Mesenchymal stem cell (in vitro differentiated cells and primary cell): ENCODE measurements around the gene RO60.
"Not testable (repeated sequence)": the region's sequence is repeated elsewhere in the genome, so short reads cannot be mapped to it uniquely, and the experiment has no call there.

Experiments used
- DNase-seq: peaks from one replicate; pipeline ENCODE4 v3.0.0-alpha.2; 2013
- H2AFZ ChIP-seq: one replicate; pipeline ENCODE4 v1.6.1; 2013; ENCODE audit warnings: low read depth, mild to moderate bottlenecking, control low read depth, inconsistent platforms, low read length, moderate library complexity
- H2AK5ac ChIP-seq: 2 replicates; pipeline ENCODE4 v1.6.1; 2013; ENCODE audit warnings: low read length, moderate library complexity, mild to moderate bottlenecking, inconsistent platforms; ENCODE audit not compliant: severe bottlenecking
- H2BK120ac ChIP-seq: one replicate; pipeline ENCODE4 v1.6.1; 2013; ENCODE audit warnings: low read depth, mild to moderate bottlenecking, inconsistent platforms, low read length, moderate library complexity
- H2BK12ac ChIP-seq, 2 experiments: one replicate each; pipeline ENCODE4 v1.6.1; 2013; ENCODE audit warnings: inconsistent platforms in 2 of 2, low read length in 2 of 2, mild to moderate bottlenecking in 2 of 2, moderate library complexity in 2 of 2, control low read depth in 1 of 2
- H2BK15ac ChIP-seq: one replicate; pipeline ENCODE4 v1.6.1; 2013; ENCODE audit warnings: mild to moderate bottlenecking, low read depth, inconsistent platforms; ENCODE audit not compliant: poor library complexity, severe bottlenecking
- H2BK5ac ChIP-seq: 2 replicates; pipeline ENCODE4 v1.6.1; 2013; ENCODE audit warnings: low read depth, mild to moderate bottlenecking, low read length, control low read depth, inconsistent platforms; ENCODE audit not compliant: poor library complexity, severe bottlenecking
- H3K14ac ChIP-seq, 2 experiments: one replicate each; pipeline ENCODE4 v1.6.1; 2013; ENCODE audit warnings: inconsistent platforms in 2 of 2, low read length in 2 of 2, control low read depth in 1 of 2, mild to moderate bottlenecking in 1 of 2, moderate library complexity in 1 of 2
- H3K18ac ChIP-seq, 2 experiments: one replicate each; pipeline ENCODE4 v1.6.1; 2013; ENCODE audit warnings: inconsistent platforms in 2 of 2, low read length in 2 of 2, control low read depth in 1 of 2, low read depth in 1 of 2, mild to moderate bottlenecking in 1 of 2
- H3K23ac ChIP-seq, 2 experiments: one replicate each; pipeline ENCODE4 v1.6.1; 2013; ENCODE audit warnings: inconsistent platforms in 2 of 2, low read length in 2 of 2, mild to moderate bottlenecking in 2 of 2, moderate library complexity in 2 of 2, control low read depth in 1 of 2
- H3K27ac ChIP-seq: 2 replicates; pipeline ENCODE4 v1.5.1; 2013; ENCODE audit warnings: mild to moderate bottlenecking, moderate library complexity, low read length, control low read depth, inconsistent platforms; ENCODE audit not compliant: poor library complexity, severe bottlenecking
- H3K27me3 ChIP-seq, 2 experiments: 2 replicates each; pipeline versions ENCODE4 v1.6.1 to v1.7.0; 2013; ENCODE audit warnings: low read length in 2 of 2, mild to moderate bottlenecking in 2 of 2, moderate library complexity in 2 of 2, control low read depth in 1 of 2, inconsistent platforms in 1 of 2; ENCODE audit not compliant: control insufficient read depth in 1 of 2, insufficient read depth in 1 of 2
- H3K36me3 ChIP-seq, 2 experiments: 2 replicates each; pipeline versions ENCODE4 v1.6.1 to v1.7.0; 2013; ENCODE audit warnings: low read length in 2 of 2, control low read depth in 1 of 2, inconsistent platforms in 1 of 2, low read depth in 1 of 2, mild to moderate bottlenecking in 1 of 2; ENCODE audit not compliant: insufficient read depth in 2 of 2, control insufficient read depth in 1 of 2
- H3K4ac ChIP-seq, 2 experiments: one replicate each; pipeline ENCODE4 v1.6.1; 2013; ENCODE audit warnings: inconsistent platforms in 2 of 2, low read length in 2 of 2, mild to moderate bottlenecking in 2 of 2, moderate library complexity in 2 of 2, control low read depth in 1 of 2, low read depth in 1 of 2
- H3K4me1 ChIP-seq: 2 replicates; pipeline ENCODE4 v1.6.1; 2013; ENCODE audit warnings: low read depth, low read length, control low read depth; ENCODE audit not compliant: control insufficient read depth, insufficient read depth
- H3K4me2 ChIP-seq: 2 replicates; pipeline ENCODE4 v1.6.1; 2013; ENCODE audit warnings: low read length, mild to moderate bottlenecking, inconsistent platforms; ENCODE audit not compliant: poor library complexity, severe bottlenecking
- H3K4me3 ChIP-seq, 2 experiments: 2 replicates each; pipeline versions ENCODE4 v1.5.1 to v1.7.0; 2013; ENCODE audit warnings: low read length in 2 of 2, mild to moderate bottlenecking in 2 of 2, control low read depth in 1 of 2, low read depth in 1 of 2; ENCODE audit not compliant: insufficient read depth in 1 of 2
- H3K79me1 ChIP-seq: replicated peaks from 2 replicates; pipeline ENCODE4 v1.6.1; 2013; ENCODE audit warnings: mild to moderate bottlenecking, control low read depth, low read length, inconsistent platforms; ENCODE audit not compliant: poor library complexity, severe bottlenecking
- H3K9ac ChIP-seq: 2 replicates; pipeline ENCODE4 v1.7.0; 2013; ENCODE audit warnings: mild to moderate bottlenecking, low read length, moderate library complexity
- H3K9me3 ChIP-seq: 2 replicates; pipeline ENCODE4 v1.7.0; 2013; ENCODE audit warnings: mild to moderate bottlenecking, low read length; ENCODE audit not compliant: control insufficient read depth
- H4K8ac ChIP-seq: one replicate; pipeline ENCODE4 v1.6.1; 2013; ENCODE audit warnings: inconsistent platforms, mild to moderate bottlenecking, low read length, moderate library complexity
- H4K91ac ChIP-seq: one replicate; pipeline ENCODE4 v1.6.1; 2013; ENCODE audit warnings: mild to moderate bottlenecking, low read length, inconsistent platforms
- WGBS: methylation state at CpG from one replicate; pipeline ENCODE4 v1.1.7; 2013; ENCODE audit warnings: mixed read lengths; 5-methylcytosine and 5-hydroxymethylcytosine counted together

Gene RO60

GRCh38 chr1:193030280-193030679 lies 29.1 kb upstream of the RO60 start:
- Histone ChIP-seq H2AK5ac (no peak overlapping the region), H2BK15ac (no peak overlapping the region), H3K4ac (no peak overlapping the region), H2AFZ (no peak overlapping the region), H3K18ac (no peak overlapping the region), H4K91ac (no peak overlapping the region), H3K9ac (peak overlapping the region; percentile 25), H3K27me3 (no peaks in the 10 kb centered on the region), H2BK5ac (no peak overlapping the region), H3K4me1 (no peaks in the 10 kb centered on the region), H3K36me3 (peaks cover 0 to 40% of the 10 kb centered on the region in 2 experiments), H3K27ac (no peak overlapping the region), H3K4me2 (no peak overlapping the region), H4K8ac (no peak overlapping the region), H3K9me3 (no peaks in the 10 kb centered on the region), H2BK120ac (no peak overlapping the region), H3K14ac (no peak overlapping the region), H3K79me1 (peaks cover 5% of the 10 kb centered on the region), H3K23ac (no peak overlapping the region), H3K4me3 (no peak overlapping the region), H2BK12ac (no peak overlapping the region)
- no CpG with 5 or more reads among the region's 1 CpG for WGBS
- no peak for DNase-seq

DNA sequence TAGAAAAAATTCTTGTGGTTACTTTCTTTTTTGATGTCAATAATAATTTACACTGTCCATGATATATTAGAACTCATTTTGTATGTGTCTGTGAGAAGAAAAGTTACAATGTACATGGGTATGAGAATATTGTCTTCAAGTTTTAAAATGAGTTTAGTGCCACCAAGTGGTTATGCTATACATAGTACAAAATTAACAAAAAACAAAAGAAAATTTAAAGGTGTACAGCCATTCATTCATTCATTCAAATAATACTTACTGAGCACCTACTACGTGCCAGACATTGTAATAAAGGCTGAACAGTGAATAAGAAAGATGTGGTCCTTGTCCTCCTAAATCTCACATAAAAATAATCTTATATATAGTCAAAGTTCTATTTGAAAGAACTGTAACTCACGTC lies 28.0 kb upstream of the RO60 start:
- peaks cover 3% of the 10 kb centered on the region for H3K79me1 ChIP-seq
- H4K8ac ChIP-seq, result no peak overlapping the region
- H2BK5ac ChIP-seq, result no peak overlapping the region
- H2BK120ac ChIP-seq, result no peak overlapping the region
- H3K14ac ChIP-seq, result no peak overlapping the region
- H3K4ac ChIP-seq, result no peak overlapping the region
- no peak overlapping the region for H3K18ac ChIP-seq
- no peak overlapping the region for H4K91ac ChIP-seq
- no peak overlapping the region for H2AFZ ChIP-seq
- H3K9ac ChIP-seq, result no peak overlapping the region
- H3K9me3 ChIP-seq, result no peaks in the 10 kb centered on the region
- WGBS, result no CpG with 5 or more reads among the region's 2 CpGs
- H3K4me3 ChIP-seq, result no peak overlapping the region
- H3K27me3 ChIP-seq, result no peaks in the 10 kb centered on the region
- H2BK12ac ChIP-seq, result no peak overlapping the region
- peaks cover 0 to 30% of the 10 kb centered on the region in 2 experiments for H3K36me3 ChIP-seq
- DNase-seq, result peak; percentile 25
- no peak overlapping the region for H3K23ac ChIP-seq
- H2BK15ac ChIP-seq, result no peak overlapping the region
- H3K4me2 ChIP-seq, result no peak overlapping the region
- H3K27ac ChIP-seq, result no peak overlapping the region
- no peak overlapping the region for H2AK5ac ChIP-seq
- H3K4me1 ChIP-seq, result no peaks in the 10 kb centered on the region

DNA sequence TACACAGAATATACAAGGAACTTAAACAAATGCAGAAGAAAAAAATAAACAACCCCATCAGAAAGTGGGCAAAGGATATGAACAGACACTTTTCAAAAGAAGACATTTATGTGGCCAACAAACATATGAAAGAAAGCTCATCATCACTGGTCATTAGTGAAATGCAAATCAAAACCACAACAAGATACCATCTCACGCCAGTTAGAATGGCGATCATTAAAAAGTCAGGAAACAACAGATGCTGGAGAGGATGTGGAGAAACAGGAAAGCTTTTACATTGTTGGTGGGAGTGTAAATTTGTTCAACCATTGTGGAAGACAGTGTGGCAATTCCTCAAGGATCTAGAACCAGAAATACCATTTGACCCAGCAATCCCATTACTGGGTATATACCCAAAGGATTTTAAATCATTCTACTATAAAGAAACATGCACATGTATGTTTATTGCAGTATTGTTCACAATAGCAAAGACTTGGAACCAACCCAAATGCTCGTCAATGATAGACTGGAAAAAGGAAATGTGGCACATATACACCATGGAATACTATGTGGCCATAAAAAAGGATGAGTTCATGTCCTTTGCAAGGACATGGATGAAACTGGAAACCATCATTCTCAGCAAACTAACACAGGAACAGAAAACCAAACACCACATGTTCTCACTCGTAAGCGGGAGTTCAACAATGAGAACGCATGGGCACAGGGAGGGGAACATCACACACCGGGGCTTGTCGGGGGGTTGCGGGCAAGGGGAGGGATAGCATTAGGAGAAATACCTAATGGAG lies 26.6 kb upstream of the RO60 start:
- not testable (repeated sequence) for H3K27ac ChIP-seq, H3K18ac ChIP-seq, H3K4me2 ChIP-seq, H3K79me1 ChIP-seq, H2BK15ac ChIP-seq, H3K23ac ChIP-seq, H3K9ac ChIP-seq, DNase-seq, H3K4ac ChIP-seq, H3K9me3 ChIP-seq, H3K14ac ChIP-seq, H2BK12ac ChIP-seq, H3K4me1 ChIP-seq, H4K91ac ChIP-seq, H4K8ac ChIP-seq, H2AFZ ChIP-seq, H2BK120ac ChIP-seq, H3K4me3 ChIP-seq, H2AK5ac ChIP-seq, H2BK5ac ChIP-seq, H3K27me3 ChIP-seq
- 100% methylated on average over 4 of the region's 9 CpGs for WGBS
- H3K36me3 ChIP-seq, result peaks cover 0 to 17% of the 10 kb centered on the region in 2 experiments

DNA sequence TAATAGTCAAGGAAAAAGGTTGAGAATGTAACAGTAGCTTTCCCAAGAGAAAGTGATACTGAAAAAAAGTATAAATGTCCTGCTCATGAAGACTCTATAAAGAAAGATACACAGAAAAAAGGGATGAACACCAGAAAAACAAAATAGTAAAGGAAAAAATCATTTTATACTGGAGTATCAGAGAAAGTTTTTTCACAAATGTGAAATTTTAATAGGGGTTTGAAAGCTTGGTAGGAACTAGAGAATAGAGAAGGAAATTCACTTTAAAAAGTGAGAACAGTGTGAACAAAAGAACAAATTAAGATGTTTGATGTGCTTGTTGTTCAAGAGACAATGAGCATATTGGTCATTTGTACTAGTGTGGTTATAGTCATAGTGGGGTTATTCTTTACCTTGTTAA lies 25.8 kb upstream of the RO60 start:
- no peak overlapping the region for H4K91ac ChIP-seq
- H2BK12ac ChIP-seq, result no peak overlapping the region
- H3K18ac ChIP-seq, result no peak overlapping the region
- H3K23ac ChIP-seq, result no peak overlapping the region
- no peak overlapping the region for H3K27ac ChIP-seq
- H4K8ac ChIP-seq, result no peak overlapping the region
- H3K27me3 ChIP-seq, result no peaks in the 10 kb centered on the region
- H3K14ac ChIP-seq, result no peak overlapping the region
- H3K4me2 ChIP-seq, result no peak overlapping the region
- H3K36me3 ChIP-seq, result peaks cover 0 to 14% of the 10 kb centered on the region in 2 experiments
- no peaks in the 10 kb centered on the region for H3K4me1 ChIP-seq
- no peak overlapping the region for H3K4me3 ChIP-seq
- no peak overlapping the region for H2AK5ac ChIP-seq
- H3K9me3 ChIP-seq, result no peaks in the 10 kb centered on the region
- DNase-seq, result no peak
- no peak overlapping the region for H3K4ac ChIP-seq
- no peak overlapping the region for H2BK5ac ChIP-seq
- no peak overlapping the region for H2BK120ac ChIP-seq
- no peak overlapping the region for H2AFZ ChIP-seq
- no peak overlapping the region for H3K9ac ChIP-seq
- no peak overlapping the region for H2BK15ac ChIP-seq
- H3K79me1 ChIP-seq, result peaks cover 4% of the 10 kb centered on the region
